ENCODE results near the gene SSBP3. TPM values are rescaled to one million over a fixed set of nuclear protein-coding genes. Genes with fewer than 3 reads are reported as not detected.

SSBP3 gene
- total RNA-seq, 1 experiment from 2014 or later, result 37.5 TPM

- no peak for TF ChIP-seq JUND (IDR thresholded peaks at IDR 0.05)
- TF ChIP-seq CBX3 (IDR thresholded peaks at IDR 0.05; ENCODE audit: low read depth), result no peak
- TF ChIP-seq REST (IDR thresholded peaks at IDR 0.05; ENCODE audit: low read depth), result no peak
- TF ChIP-seq YY1 (IDR thresholded peaks at IDR 0.05; ENCODE audit: extremely low read depth, insufficient replicate concordance, low read depth, low read length), result no peak
- TF ChIP-seq TCF7L2 (IDR thresholded peaks at IDR 0.05; ENCODE audit: borderline replicate concordance, extremely low read depth, insufficient read depth, insufficient read length), result no peak
- TF ChIP-seq ZBTB33 (IDR thresholded peaks at IDR 0.05; ENCODE audit: extremely low read depth, insufficient replicate concordance, low read length), result no peak
- no peak for TF ChIP-seq RAD21 (IDR thresholded peaks at IDR 0.05; ENCODE audit: low read depth)
- no peak for TF ChIP-seq CEBPB (IDR thresholded peaks at IDR 0.05; ENCODE audit: low read depth)
- TF ChIP-seq ELF1 (IDR thresholded peaks at IDR 0.05; ENCODE audit: borderline replicate concordance, low read depth), result no peak
- TF ChIP-seq ZFX (IDR thresholded peaks at IDR 0.05), result no peak
- no peak for TF ChIP-seq SP1 (IDR thresholded peaks at IDR 0.05; ENCODE audit: low read depth)
- no peak for TF ChIP-seq MAX (IDR thresholded peaks at IDR 0.05)
- no peak for TF ChIP-seq EZH2phosphoT487 (IDR thresholded peaks at IDR 0.05; ENCODE audit: borderline replicate concordance)
- no peak for TF ChIP-seq POLR2AphosphoS5 (IDR thresholded peaks at IDR 0.05; ENCODE audit: low read depth, low read length)
- no peak for TF ChIP-seq CTCF (IDR thresholded peaks at IDR 0.05 in 2 of 3, conservative IDR thresholded peaks at IDR 0.05 in 1 of 3; ENCODE audit: borderline replicate concordance in 1 of 3, insufficient read depth in 1 of 3, low read depth in 2 of 3, low read length in 2 of 3)
- TF ChIP-seq POLR2A (IDR thresholded peaks at IDR 0.05; ENCODE audit: borderline replicate concordance, extremely low read depth, insufficient read depth, insufficient read length), result no peak
- Histone ChIP-seq H4K20me1 (ENCODE audit: insufficient read depth) (no peaks in the 10 kb centered on the region), H3K36me3 (ENCODE audit: control insufficient read depth in 1 of 2, insufficient read depth in 2 of 2, low read length in 2 of 2) (no peaks in the 10 kb centered on the region), H3K9me2 (ENCODE audit: insufficient read depth) (no peaks in the 10 kb centered on the region), H2AFZ (ENCODE audit: low read depth, low read length, poor library complexity, severe bottlenecking) (no peak overlapping the region), H3K4me1 (ENCODE audit: control insufficient read depth in 1 of 2, insufficient read depth in 2 of 2, low read length in 2 of 2) (peaks cover 6 to 7% of the 10 kb centered on the region in 2 experiments; a peak in 3 of 4 replicates), H3K27me3 (ENCODE audit: insufficient read depth, low read length) (no peaks in the 10 kb centered on the region), H3K9ac (ENCODE audit: low read length) (no peak overlapping the region), H3K27ac (ENCODE audit: low read depth, low read length) (no peak overlapping the region), H3K4me3 (replicated peaks in 1 of 2; ENCODE audit: low read depth in 1 of 2, low read length in 2 of 2) (no peak overlapping the region), H3K9me3 (ENCODE audit: control insufficient read depth in 1 of 2, insufficient read depth in 1 of 2, low read depth in 1 of 2, low read length in 2 of 2) (no peaks in the 10 kb centered on the region), H3K79me2 (ENCODE audit: insufficient read depth, low read length) (no peaks in the 10 kb centered on the region), H3K4me2 (ENCODE audit: low read length) (no peak overlapping the region)
- CTCF ChIA-PET, result no interaction called here
- no TSS peak for BruUV-seq (replicated peaks)
- no peak for ATAC-seq
- RAD21 ChIA-PET (ENCODE audit: low non-redundant PET in 1 of 2, low total read pairs in 2 of 2, uncharacterized antibody in 2 of 2, unreplicated experiment in 2 of 2), result no interaction called here
- intact Hi-C loops (cut with micrococcal nuclease), result no loop called here
- DNase-seq (ENCODE audit: low read depth, low spot score), result no peak
- POLR2A ChIA-PET, result no interaction called here
Measured at GRCh38 chr1:54275349-54275748, 130.8 kb downstream of the SSBP3 start.
